ENCODE results near the gene CDC42EP5.

GRCh38 chr19:54477650-54478049 is 4.6 kb upstream of the CDC42EP5 start:
- no peak; the same call in 1 of the 2 replicates for TF ChIP-seq CTCF (conservative IDR thresholded peaks at IDR 0.05)
- TF ChIP-seq EZH2 (IDR thresholded peaks at IDR 0.05; ENCODE audit: low read depth): no peak

Data from PC-9 (cell line).